ENCODE results near the gene ELP1. TPM values are rescaled to one million over a fixed set of nuclear protein-coding genes. Genes with fewer than 3 reads are reported as not detected.

ELP1 gene
- total RNA-seq, 4 donors from 2014 or later = 9.4 to 24.3 (median 13.5) TPM

DNA sequence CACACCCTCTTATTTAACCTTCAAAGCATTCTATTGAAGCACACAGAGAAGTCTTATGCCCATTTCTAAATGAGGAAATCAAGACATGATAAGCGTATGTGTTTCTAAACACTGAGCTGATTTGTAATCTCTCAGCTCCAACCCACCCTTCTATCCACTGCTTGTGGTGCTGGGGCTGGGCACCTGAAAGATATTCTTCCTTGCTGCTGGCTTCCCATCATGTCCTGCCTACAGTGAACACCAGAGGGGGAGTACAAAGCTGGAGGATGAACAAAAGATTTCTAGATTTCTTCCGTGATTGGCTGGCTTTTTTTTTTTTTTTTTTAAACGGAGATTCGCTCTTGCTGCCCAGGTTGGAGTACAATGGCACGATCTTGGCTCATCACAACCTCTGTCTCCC, 57.5 kb downstream of the ELP1 start:
- ATAC-seq = no peak
- intact Hi-C loops (cut with DNase I; ENCODE audit: low total_unique reads) (no loop called here), in situ Hi-C loops (cut with MboI; ENCODE audit: low sequenced_read_pairs in 4 of 4) (no loop called here)
- Histone ChIP-seq H3K4me1 (no peaks in the 10 kb centered on the region), H3K27me3 (no peaks in the 10 kb centered on the region), H3K9me3 (no peaks in the 10 kb centered on the region), H3K4me3 (no peak overlapping the region), H3K27ac (no peak overlapping the region), H3K36me3 (peaks cover 2 to 97% of the 10 kb centered on the region in 2 donors)
- TF ChIP-seq, protein P1, sequence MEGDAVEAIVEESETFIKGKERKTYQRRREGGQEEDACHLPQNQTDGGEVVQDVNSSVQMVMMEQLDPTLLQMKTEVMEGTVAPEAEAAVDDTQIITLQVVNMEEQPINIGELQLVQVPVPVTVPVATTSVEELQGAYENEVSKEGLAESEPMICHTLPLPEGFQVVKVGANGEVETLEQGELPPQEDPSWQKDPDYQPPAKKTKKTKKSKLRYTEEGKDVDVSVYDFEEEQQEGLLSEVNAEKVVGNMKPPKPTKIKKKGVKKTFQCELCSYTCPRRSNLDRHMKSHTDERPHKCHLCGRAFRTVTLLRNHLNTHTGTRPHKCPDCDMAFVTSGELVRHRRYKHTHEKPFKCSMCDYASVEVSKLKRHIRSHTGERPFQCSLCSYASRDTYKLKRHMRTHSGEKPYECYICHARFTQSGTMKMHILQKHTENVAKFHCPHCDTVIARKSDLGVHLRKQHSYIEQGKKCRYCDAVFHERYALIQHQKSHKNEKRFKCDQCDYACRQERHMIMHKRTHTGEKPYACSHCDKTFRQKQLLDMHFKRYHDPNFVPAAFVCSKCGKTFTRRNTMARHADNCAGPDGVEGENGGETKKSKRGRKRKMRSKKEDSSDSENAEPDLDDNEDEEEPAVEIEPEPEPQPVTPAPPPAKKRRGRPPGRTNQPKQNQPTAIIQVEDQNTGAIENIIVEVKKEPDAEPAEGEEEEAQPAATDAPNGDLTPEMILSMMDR (IDR thresholded peaks at IDR 0.05 in 4 of 5, conservative IDR thresholded peaks at IDR 0.05 in 1 of 5) = no peak
- TF ChIP-seq POLR2A (IDR thresholded peaks at IDR 0.05) = no peak
- no peak for DNase-seq

DNA sequence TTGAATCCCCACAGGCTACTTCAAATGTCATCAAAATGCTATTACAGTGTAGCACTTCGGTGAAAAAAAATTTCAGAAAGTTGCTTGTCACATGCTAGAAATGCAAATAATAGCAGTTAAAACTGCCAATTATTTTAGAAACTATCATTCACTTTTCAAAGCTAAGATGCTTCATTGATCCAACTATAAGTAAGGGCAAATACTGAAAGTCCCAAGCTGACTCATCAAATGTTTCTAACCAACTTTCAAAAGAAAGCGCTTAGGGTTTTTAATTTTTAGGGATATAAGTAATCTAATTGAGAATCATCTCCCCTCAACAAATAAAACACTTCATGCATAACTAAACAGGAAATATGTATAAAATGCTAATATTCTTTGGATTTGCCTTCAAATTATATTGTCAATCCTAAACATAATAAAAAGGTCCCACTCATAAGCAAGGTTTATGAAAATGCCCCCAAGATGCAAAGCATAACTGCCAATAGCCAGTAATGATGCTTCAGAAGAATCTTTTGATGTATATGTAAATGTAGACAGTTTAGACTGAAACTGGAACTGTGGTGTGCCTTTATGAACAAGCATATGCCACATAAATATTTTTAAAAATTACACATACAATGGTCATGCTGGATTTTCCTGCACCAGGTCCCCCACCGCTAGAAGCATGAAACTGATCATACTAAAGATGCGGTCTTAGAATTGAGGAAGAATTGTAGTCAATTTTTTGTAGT, 59.7 kb downstream of the ELP1 start:
- no peak overlapping the region for H3K27ac ChIP-seq
- H3K9me3 ChIP-seq = no peaks in the 10 kb centered on the region
- ATAC-seq = no peak
- in situ Hi-C loops (cut with MboI; ENCODE audit: low sequenced_read_pairs in 4 of 4) = loop anchor here in 1 of 4 donors (25.0 kb wide), 1 partner anchor 88 kb away; no protein-coding TSS in a partner anchor
- intact Hi-C loops (cut with DNase I; ENCODE audit: low total_unique reads) = no loop called here
- H3K36me3 ChIP-seq = peaks cover 2 to 90% of the 10 kb centered on the region in 2 donors
- DNase-seq = no peak
- no peak for TF ChIP-seq POLR2A (IDR thresholded peaks at IDR 0.05)
- no peak overlapping the region for H3K4me3 ChIP-seq
- no peaks in the 10 kb centered on the region for H3K4me1 ChIP-seq
- H3K27me3 ChIP-seq = no peaks in the 10 kb centered on the region

DNA sequence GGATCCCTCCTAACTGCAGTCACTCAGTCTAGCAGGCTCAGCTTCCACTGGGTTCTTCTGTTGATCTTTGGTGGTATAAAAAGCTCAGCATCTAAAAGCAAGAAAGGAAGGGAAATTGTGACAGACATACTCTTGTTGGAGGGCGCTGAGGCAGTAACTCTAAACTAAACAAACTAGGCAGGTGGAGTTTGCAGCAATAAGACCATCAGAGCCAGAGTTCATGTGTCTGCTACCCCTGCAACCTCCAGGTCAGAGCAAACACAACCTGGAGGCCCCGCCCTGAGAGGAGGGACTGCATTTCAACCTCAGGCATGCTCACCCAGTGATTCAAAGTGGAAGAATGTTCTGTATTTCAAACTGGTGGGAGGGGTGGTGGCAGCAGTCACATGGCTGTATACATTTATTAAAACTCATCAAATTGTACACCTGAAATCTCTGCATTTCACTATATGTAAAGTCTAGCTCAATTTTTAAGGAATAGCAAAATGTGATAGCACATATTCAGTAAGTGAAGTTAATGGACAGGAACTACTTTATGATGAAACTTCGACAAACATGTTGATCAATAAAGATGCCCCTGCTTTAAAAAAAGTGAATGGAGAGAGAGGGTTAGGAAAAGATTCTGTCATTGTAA, 64.7 kb downstream of the ELP1 start:
- no peaks in the 10 kb centered on the region for H3K27me3 ChIP-seq
- in situ Hi-C loops (cut with MboI; ENCODE audit: low sequenced_read_pairs in 4 of 4) (loop anchor here in 1 of 4 donors (25.0 kb wide), 1 partner anchor 93 kb away; no protein-coding TSS in a partner anchor), intact Hi-C loops (cut with DNase I; ENCODE audit: low total_unique reads) (no loop called here)
- no peak for DNase-seq
- no peak for TF ChIP-seq POLR2A (IDR thresholded peaks at IDR 0.05)
- TF ChIP-seq, protein P1 (IDR thresholded peaks at IDR 0.05 in 4 of 5, conservative IDR thresholded peaks at IDR 0.05 in 1 of 5) = no peak
- peaks cover 0 to 47% of the 10 kb centered on the region in 2 donors for H3K36me3 ChIP-seq
- no peaks in the 10 kb centered on the region for H3K9me3 ChIP-seq
- no peaks in the 10 kb centered on the region for H3K4me1 ChIP-seq
- no peak overlapping the region for H3K27ac ChIP-seq
- no peak for ATAC-seq
- no peak overlapping the region for H3K4me3 ChIP-seq

DNA sequence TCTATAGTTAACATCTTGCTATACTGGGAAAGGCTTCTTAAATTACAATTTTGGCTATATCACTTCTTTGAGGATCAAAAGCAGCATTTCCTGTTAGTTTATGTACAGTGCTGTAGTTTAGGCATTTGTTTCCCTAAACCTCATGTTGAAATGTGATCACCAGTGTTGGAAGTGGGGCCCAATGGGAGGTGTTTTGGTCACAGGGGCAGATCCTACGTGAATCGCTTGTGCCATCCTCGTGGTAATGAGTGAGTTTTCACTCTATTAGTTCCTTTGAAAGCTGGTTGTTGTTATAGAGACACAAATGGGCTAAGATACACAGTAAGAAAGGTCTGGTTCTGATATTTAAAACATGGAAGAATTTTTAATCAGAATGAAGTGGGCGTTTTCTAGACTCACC, 66.1 kb downstream of the ELP1 start:
- H3K36me3 ChIP-seq = peaks cover 0 to 33% of the 10 kb centered on the region in 2 donors
- intact Hi-C loops (cut with DNase I; ENCODE audit: low total_unique reads) = no loop called here
- in situ Hi-C loops (cut with MboI; ENCODE audit: low sequenced_read_pairs in 4 of 4) = loop anchor here in 1 of 4 donors (25.0 kb wide), 1 partner anchor 94 kb away; no protein-coding TSS in a partner anchor

More for the DNA sequence above, 66.1 kb downstream of the ELP1 start:
- no peaks in the 10 kb centered on the region for H3K4me1 ChIP-seq
- H3K9me3 ChIP-seq = no peaks in the 10 kb centered on the region
- ATAC-seq = no peak
- no peak overlapping the region for H3K4me3 ChIP-seq
- TF ChIP-seq, protein P1 (IDR thresholded peaks at IDR 0.05 in 4 of 5, conservative IDR thresholded peaks at IDR 0.05 in 1 of 5) = no peak
- no peak for TF ChIP-seq POLR2A (IDR thresholded peaks at IDR 0.05)
- no peaks in the 10 kb centered on the region for H3K27me3 ChIP-seq
- DNase-seq = no peak
- H3K27ac ChIP-seq = no peak overlapping the region

Measured in gastrocnemius medialis (tissue), 4 donors.